Raji (cell line): ENCODE results near the gene ESRP2.

ENCODE experiments used
- POLR2A ChIP-seq: IDR thresholded peaks from 2 replicates; pipeline ENCODE4 v1.6.1; 2011; ENCODE audit warnings: low read depth, low read length, control low read depth; ENCODE audit not compliant: insufficient read depth

Gene ESRP2

GRCh38 chr16:68249371-68249770, 13.4 kb upstream of the ESRP2 start:
- no peak for TF ChIP-seq POLR2A

DNA sequence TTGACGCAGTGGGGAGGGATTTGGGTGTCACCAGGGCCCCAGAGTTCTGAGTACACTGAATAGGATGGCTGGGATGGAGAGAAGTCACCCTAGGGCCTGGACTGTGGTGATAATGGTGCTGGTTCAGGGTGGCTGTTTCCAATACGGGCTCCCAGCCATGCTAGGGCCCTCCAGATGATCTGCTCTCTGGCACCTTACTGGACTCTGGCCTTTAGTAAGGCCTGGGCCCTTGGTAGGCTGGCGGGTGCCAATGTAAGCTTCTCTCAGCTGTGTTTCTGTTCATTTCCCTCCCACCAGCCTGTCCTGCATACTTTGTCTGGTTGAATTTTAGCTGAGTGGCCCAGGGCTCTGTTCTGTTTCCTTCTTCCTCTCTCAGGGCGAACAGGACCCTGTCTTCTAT, 12.0 kb upstream of the ESRP2 start:
- no peak for TF ChIP-seq POLR2A

GRCh38 chr16:68247400-68247799, 11.5 kb upstream of the ESRP2 start:
- TF ChIP-seq POLR2A, result no peak

GRCh38 chr16:68246666-68247065, 10.7 kb upstream of the ESRP2 start:
- no peak for TF ChIP-seq POLR2A

DNA sequence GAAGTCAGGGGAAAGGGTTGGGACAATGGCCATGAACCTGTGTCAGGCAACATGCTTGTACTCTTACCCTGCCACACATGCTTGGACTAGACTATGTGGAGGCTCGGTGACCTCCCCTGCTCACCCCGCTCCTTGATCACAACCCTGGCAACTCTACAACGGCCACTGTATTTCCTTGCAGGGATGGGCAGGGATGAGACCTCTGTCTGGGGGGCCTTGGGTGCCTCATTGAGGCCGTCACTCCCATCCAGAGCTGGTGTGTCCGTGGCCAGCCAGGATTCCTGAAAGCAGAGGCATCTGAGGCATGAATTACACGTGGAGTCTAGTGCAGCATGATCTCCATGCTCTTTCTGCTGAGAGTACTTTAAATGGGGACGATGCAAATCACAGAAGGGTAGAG, 10.2 kb upstream of the ESRP2 start:
- no peak for TF ChIP-seq POLR2A

- peak; percentile 81 for TF ChIP-seq POLR2A
Measured at GRCh38 chr16:68244903-68245853, 9.3 kb upstream of the ESRP2 start, which contains the start of gene PLA2G15. PLA2G15 (plus strand) TSS chr16:68245373; CDS start chr16:68245427, 54 bp downstream.

DNA sequence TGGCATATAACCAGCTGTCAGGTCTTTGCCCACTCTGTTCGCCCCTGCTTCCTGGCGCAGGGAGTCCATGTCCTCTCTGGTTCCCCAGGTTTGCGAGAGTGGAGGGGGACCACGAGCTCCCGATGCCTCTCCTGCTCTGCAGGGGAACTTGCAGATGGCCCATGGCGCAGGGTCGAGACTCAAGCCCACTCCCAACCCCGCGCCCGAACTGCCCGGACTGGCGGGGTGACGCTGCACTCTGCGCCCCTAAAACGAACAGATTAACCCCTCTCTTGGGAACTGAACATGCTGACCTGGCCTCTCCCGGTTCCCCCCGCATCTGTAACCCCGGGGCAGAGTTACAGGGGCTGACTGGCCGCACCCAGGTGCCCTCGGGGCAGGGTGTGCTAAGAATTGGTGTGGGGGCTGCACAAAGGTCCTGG, 8.6 kb upstream of the ESRP2 start:
- no peak for TF ChIP-seq POLR2A

DNA sequence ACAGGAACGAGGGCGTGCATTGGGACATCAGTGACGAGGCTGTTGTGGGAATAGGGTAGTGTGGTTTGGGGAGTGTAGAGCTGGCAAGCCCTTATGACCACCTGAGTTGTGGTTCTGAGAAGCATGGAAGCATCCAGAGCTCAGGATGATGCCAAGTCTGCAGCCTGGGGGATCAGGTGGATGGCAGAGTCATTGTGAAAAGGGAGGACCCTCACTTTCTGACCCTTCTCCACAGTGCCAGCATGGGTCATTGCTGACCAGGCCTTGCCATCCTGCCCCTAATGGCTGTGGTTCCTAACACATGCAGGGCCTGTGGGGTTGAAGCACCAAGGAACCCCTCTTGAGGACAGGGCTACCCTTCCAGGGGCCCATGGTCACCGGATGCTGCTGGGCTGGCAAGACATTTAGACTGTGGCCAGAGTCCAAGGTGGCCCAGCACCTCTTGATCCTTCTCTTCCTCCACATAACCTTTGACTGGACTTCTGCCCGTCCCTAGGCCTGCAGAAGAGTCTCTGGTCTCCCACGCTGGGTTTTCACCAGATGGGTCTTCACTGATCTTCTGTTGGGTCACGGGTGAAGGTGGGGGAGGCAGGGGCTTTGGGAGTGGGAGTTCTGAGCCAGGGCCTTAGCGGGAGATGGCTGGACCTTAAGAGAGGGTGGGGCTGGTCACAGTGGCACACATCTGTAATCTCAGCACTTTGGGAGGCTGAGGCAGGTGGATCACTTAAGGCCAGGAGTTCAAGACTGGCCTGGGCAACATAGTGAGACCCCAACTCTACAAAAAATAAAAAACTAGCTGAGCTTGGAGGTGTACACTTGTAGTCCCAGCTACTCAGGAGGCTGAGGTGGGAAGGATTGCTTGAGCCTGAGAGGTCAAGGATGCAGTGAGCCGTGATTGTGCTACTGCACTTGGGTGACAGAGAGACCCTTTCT, 7.3 kb upstream of the ESRP2 start:
- no peak for TF ChIP-seq POLR2A

DNA sequence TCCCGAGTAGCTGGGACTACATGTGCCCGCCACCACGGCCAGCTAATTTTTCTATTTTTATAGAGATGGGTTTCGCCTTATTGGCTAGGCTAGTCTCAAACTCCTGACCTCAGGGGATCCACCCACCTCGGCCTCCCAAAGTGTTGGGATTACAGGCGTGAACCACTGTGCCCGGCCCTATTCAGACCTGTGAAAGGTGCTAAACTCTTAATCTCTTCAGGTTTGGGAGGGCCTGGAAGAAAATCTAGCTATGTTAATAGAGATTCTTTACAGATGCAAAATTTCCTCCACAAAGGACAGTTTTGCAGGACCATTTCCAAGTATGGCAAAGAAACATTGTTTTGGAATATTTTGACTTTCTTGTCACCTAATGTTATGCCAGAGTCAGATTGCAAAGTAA, 6.2 kb upstream of the ESRP2 start:
- no peak for TF ChIP-seq POLR2A

DNA sequence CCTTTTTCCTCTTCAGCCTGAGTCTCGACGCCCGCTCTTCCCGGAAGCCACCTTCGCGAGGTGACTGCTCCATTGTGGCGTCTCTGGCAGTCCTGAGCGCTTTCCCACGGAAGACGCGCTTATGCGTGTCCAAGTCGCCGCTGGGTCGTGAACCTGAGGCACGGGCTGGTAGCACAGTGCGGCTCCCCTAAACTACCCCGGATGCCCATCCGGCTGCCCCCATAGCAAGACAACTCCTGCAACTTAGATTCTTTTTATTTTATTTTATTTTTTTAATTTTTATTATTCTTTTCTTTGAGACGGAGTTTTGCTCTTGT, 2.1 kb upstream of the ESRP2 start:
- no peak for TF ChIP-seq POLR2A

GRCh38 chr16:68237243-68238028, 1.5 kb upstream of the ESRP2 start:
- TF ChIP-seq POLR2A, result peak; percentile 52; the same call in 1 of the 2 replicates

GRCh38 chr16:68236826-68237242, 907 bp upstream of the ESRP2 start:
- no peak for TF ChIP-seq POLR2A

DNA sequence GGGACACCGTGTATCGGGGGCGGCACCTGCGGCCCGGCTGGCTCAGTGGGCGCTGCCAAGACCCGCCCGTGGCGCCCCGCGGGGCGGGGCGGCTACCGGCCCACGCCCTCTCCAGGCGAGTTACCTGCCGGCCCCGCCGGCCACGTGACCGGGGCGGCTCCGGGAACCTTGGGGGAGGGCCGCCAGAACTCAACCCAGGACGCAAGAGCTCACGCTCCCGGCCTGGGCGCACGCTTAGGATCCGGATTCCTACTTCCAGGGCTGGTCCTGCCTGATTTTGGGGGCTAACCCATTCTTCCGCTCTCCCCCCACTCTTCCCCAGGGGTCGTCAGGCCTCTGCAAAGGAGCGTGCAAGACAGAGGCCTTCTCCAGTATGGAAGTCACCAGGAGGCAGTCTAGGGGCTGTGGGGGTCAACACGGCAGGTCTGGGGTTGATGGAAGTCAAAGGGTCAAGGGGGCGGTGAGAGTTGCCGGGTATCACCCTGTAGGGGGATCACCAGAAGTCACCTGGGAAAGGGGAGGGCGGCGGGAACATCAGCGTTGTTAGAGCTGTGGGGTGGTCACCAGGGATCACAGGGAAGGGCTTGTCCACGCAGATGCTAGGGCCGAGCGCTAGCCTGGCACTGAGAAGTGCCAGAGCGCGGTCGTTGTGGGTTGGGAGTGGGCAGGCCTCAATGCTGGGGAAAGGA, 354 bp upstream of the ESRP2 start:
- TF ChIP-seq POLR2A, result no peak
